HEK293 (cell line): ENCODE data around the gene PACS1.

Experiments
- CTCF ChIA-PET: fragments of 350-600 bp; formaldehyde crosslinking; extraction: SDS; loops from one replicate; lab custom pipeline; 2021; ENCODE audit warnings: antibody characterized with exemption; lab: Yijun Ruan, JAX
- POLR2A ChIA-PET: fragments of 300-600 bp; formaldehyde crosslinking; extraction: SDS; loops from one replicate; lab custom pipeline; 2020; ENCODE audit warnings: antibody characterized with exemption, inconsistent platforms; lab: Yijun Ruan, JAX
- H3K27ac ChIP-seq: fragments of 200-500 bp; sonication (Bioruptor generic); 2 replicates; pipeline ENCODE4 v1.5.1; 2014; ENCODE audit warnings: low read depth, low read length, control low read depth, inconsistent platforms; ENCODE audit errors: extremely low read depth
- H3K36me3 ChIP-seq, 2 experiments: fragments of 200-500 bp in 1 of 2; sonication (Bioruptor generic) in 1 of 2; 1 replicate in 1 of 2; 2 replicates in 1 of 2; pipeline ENCODE4 v1.5.1; 2014 to 2017; ENCODE audit warnings: inconsistent platforms in 2 of 2, low read length in 2 of 2; ENCODE audit not compliant: control insufficient read depth in 2 of 2, insufficient read depth in 1 of 2
- H3K4me1 ChIP-seq: fragments of 200-500 bp; sonication (Bioruptor generic); 2 replicates; pipeline ENCODE4 v1.5.1; 2014; ENCODE audit warnings: mild to moderate bottlenecking, low read length, inconsistent platforms; ENCODE audit not compliant: control insufficient read depth, insufficient read depth
- H3K4me3 ChIP-seq: 2 replicates; pipeline ENCODE4 v1.5.1; 2011; ENCODE audit warnings: low read depth, mild to moderate bottlenecking, control low read depth, low read length, moderate library complexity
- H3K9me3 ChIP-seq: fragments of 200-500 bp; sonication (Bioruptor generic); 2 replicates; pipeline ENCODE4 v1.5.1; 2014; ENCODE audit warnings: low read depth, low read length, inconsistent platforms; ENCODE audit not compliant: control insufficient read depth, insufficient read depth
- GLI2 ChIP-seq: fragments of 450-650 bp; formaldehyde crosslinking; IDR thresholded peaks from 2 replicates; pipeline ENCODE4; 2017; ENCODE audit warnings: missing biosample characterization, missing genetic modification characterization, low read depth, borderline replicate concordance
- GLIS1 ChIP-seq: fragments of 450-650 bp; formaldehyde crosslinking; IDR thresholded peaks from 2 replicates; pipeline ENCODE4 v1.5.1; 2016; ENCODE audit warnings: missing biosample characterization, missing genetic modification characterization
- SCRT2 ChIP-seq: fragments of 450-650 bp; formaldehyde crosslinking; IDR thresholded peaks from 2 replicates; pipeline ENCODE4 v1.5.1; 2016; ENCODE audit warnings: missing biosample characterization, missing genetic modification characterization
- ZBTB1 ChIP-seq: fragments of 450-650 bp; formaldehyde crosslinking; IDR thresholded peaks from 2 replicates; pipeline ENCODE4 v1.5.1; 2016; ENCODE audit warnings: missing biosample characterization, missing genetic modification characterization
- ZBTB17 ChIP-seq: fragments of 450-650 bp; formaldehyde crosslinking; IDR thresholded peaks from 2 replicates; pipeline ENCODE4 v1.5.1; 2016; ENCODE audit warnings: missing biosample characterization, missing genetic modification characterization
- ZBTB21 ChIP-seq: fragments of 450-650 bp; formaldehyde crosslinking; IDR thresholded peaks from 2 replicates; pipeline ENCODE4 v1.5.1; 2017; ENCODE audit warnings: missing biosample characterization, missing genetic modification characterization
- ZBTB7A ChIP-seq: fragments of 450-650 bp; formaldehyde crosslinking; IDR thresholded peaks from 2 replicates; pipeline ENCODE4 v1.5.1; 2016; ENCODE audit warnings: low read depth, missing biosample characterization, missing genetic modification characterization
- ZNF132 ChIP-seq: fragments of 450-650 bp; formaldehyde crosslinking; IDR thresholded peaks from 2 replicates; pipeline ENCODE4 v1.5.1; 2017; ENCODE audit warnings: missing biosample characterization, missing genetic modification characterization, borderline replicate concordance
- ZNF202 ChIP-seq: fragments of 450-650 bp; formaldehyde crosslinking; IDR thresholded peaks from 2 replicates; pipeline ENCODE4 v1.5.1; 2016; ENCODE audit warnings: missing biosample characterization, missing genetic modification characterization, borderline replicate concordance
- ZNF214 ChIP-seq: fragments of 450-650 bp; formaldehyde crosslinking; IDR thresholded peaks from 2 replicates; pipeline ENCODE4 v1.5.1; 2017; ENCODE audit warnings: missing biosample characterization, mild to moderate bottlenecking, missing genetic modification characterization, borderline replicate concordance
- ZNF311 ChIP-seq: fragments of 450-650 bp; formaldehyde crosslinking; IDR thresholded peaks from 2 replicates; pipeline ENCODE4 v1.5.1; 2017; ENCODE audit warnings: missing biosample characterization, missing genetic modification characterization, borderline replicate concordance
- ZNF341 ChIP-seq: fragments of 450-650 bp; formaldehyde crosslinking; IDR thresholded peaks from 2 replicates; pipeline ENCODE4; 2016; ENCODE audit warnings: low read depth, missing biosample characterization, missing genetic modification characterization
- ZNF391 ChIP-seq: fragments of 450-650 bp; formaldehyde crosslinking; IDR thresholded peaks from 2 replicates; pipeline ENCODE4 v1.5.1; 2016; ENCODE audit warnings: low read depth, missing biosample characterization, missing genetic modification characterization, borderline replicate concordance
- ZNF514 ChIP-seq: fragments of 450-650 bp; formaldehyde crosslinking; IDR thresholded peaks from 2 replicates; pipeline ENCODE4 v1.5.1; 2016; ENCODE audit warnings: missing biosample characterization, missing genetic modification characterization
- ZNF610 ChIP-seq: fragments of 450-650 bp; formaldehyde crosslinking; IDR thresholded peaks from 2 replicates; pipeline ENCODE4 v1.5.1; 2016; ENCODE audit warnings: missing biosample characterization, missing genetic modification characterization, borderline replicate concordance
- ZNF624 ChIP-seq: fragments of 450-650 bp; formaldehyde crosslinking; IDR thresholded peaks from 2 replicates; pipeline ENCODE4 v1.5.1; 2017; ENCODE audit warnings: missing biosample characterization, missing genetic modification characterization
- TF ChIP-seq, protein P1 (sequence below): fragments of 450-650 bp; formaldehyde crosslinking; IDR thresholded peaks from 2 replicates; pipeline ENCODE4; 2016; ENCODE audit warnings: missing biosample characterization, missing genetic modification characterization
- TF ChIP-seq, protein P2 (sequence below): fragments of 450-650 bp; formaldehyde crosslinking; optimal IDR thresholded peaks from 2 replicates; pipeline ENCODE3; 2016; ENCODE audit warnings: missing biosample characterization, mild to moderate bottlenecking, missing genetic modification characterization
- TF ChIP-seq, protein P3 (sequence below): fragments of 450-650 bp; formaldehyde crosslinking; IDR thresholded peaks from 2 replicates; pipeline ENCODE4 v1.5.1; 2016; ENCODE audit warnings: missing biosample characterization, missing genetic modification characterization

PACS1 gene

DNA sequence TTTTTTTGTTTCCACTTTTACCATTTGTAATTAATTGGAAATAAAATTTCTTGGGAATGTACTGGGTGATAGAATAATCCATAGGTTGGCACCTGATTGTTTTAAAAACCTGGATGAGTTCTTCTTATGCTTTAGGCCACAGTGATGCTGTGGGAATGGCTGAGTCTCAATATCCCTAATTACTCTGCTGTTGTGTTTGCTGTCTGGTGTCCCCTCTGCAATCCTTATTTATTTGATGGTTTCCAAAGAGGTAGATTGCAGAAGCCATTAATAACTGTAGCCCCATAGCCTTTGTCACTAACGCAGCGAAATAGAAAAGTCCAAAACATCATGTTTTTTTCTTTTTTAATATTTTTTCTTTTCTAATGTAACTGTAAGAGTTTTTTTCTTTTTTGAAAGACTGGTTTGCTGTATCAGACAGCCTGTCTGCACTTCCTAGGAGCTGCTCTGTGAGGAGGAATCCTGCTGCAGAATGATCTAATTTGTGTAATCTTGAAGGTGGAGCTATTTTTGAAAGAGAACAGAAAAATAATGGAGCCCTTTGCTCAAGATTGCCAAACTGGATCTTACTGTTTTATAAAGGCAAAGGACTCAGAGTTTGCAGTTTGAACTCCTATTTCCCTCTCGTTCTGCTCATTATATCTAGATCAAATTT lies 14.9 kb downstream of the PACS1 start:
- ChIA-PET POLR2A (interaction anchor here (0.7 to 1.2 kb wide), 2 partner anchors 34 to 35 kb away, joined by 7 read pairs; no protein-coding TSS in a partner anchor), CTCF (interaction anchor here (0.6 to 2.4 kb wide), 3 partner anchors 16 to 40 kb away, joined by 4 to 15 read pairs (median 4); no protein-coding TSS in a partner anchor)
- H3K36me3 ChIP-seq, result no peaks in the 10 kb centered on the region
- peaks cover 21% of the 10 kb centered on the region for H3K4me1 ChIP-seq
- H3K27ac ChIP-seq, result no peak overlapping the region
- no peak for TF ChIP-seq ZNF610 (tag by site-specific recombination)
- TF ChIP-seq ZBTB17, result peak; percentile 45
- TF ChIP-seq ZNF624 (tag by site-specific recombination), result no peak
- TF ChIP-seq ZNF341 (tag by site-specific recombination), result peak; percentile 52
- H3K4me3 ChIP-seq, result no peak overlapping the region
- H3K9me3 ChIP-seq, result no peaks in the 10 kb centered on the region

DNA sequence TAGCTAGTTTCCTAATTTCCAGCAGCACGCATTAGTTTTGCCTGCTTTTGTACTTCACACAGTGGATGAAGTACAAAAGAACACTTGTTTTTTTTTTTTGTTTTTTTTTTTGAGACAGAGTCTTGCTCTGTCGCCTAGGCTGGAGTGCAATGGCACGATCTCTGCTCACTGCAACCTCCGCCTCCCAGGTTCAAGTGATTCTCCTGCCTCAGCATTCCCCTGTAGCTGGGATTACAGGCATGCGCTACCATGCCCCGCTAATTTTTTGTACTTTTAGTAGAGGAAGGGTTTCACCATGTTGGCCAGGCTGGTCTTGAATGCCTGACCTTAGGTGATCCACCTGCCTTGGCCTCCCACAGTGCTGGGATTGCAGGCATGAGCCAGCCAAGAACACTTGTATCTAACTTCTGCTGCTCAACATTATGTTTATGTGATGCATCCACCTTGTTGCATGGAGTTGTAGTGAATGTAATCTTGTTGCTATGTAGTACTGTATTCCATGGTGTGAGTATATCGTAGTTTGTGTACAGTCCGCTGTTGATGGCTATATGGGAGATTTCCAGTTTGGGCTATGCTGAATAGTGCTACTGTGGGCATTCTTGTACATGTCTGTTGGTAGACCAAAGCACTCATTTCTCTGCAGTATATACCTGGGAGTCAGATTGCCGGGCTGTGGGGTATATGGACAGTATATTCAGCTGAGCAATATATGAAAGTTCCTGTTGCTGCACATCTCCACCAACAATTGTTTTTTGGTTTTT lies 17.3 kb downstream of the PACS1 start:
- no peaks in the 10 kb centered on the region for H3K36me3 ChIP-seq
- ChIA-PET POLR2A (interaction anchor here (0.7 kb wide), 1 partner anchor 13 kb away, joined by 4 read pairs; no protein-coding TSS in a partner anchor), CTCF (interaction anchor here (0.6 to 1.1 kb wide), 4 partner anchors 19 to 1783 kb away, joined by 3 to 5 read pairs (median 4); no protein-coding TSS in a partner anchor)
- H3K4me3 ChIP-seq, result no peak overlapping the region
- H3K27ac ChIP-seq, result no peak overlapping the region
- TF ChIP-seq GLI2 (tag by site-specific recombination) (no peak), GLIS1 (tag by site-specific recombination) (peak; percentile 26; the same call in 1 of the 2 replicates), SCRT2 (tag by site-specific recombination) (peak; percentile 40; the same call in 1 of the 2 replicates)
- TF ChIP-seq, protein P1, sequence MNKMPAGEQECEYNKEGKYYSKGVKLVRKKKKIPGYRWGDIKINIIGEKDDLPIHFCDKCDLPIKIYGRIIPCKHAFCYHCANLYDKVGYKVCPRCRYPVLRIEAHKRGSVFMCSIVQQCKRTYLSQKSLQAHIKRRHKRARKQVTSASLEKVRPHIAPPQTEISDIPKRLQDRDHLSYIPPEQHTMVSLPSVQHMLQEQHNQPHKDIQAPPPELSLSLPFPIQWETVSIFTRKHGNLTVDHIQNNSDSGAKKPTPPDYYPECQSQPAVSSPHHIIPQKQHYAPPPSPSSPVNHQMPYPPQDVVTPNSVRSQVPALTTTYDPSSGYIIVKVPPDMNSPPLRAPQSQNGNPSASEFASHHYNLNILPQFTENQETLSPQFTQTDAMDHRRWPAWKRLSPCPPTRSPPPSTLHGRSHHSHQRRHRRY (tag by site-specific recombination), result no peak
- H3K9me3 ChIP-seq, result no peaks in the 10 kb centered on the region
- peaks cover 18% of the 10 kb centered on the region for H3K4me1 ChIP-seq

DNA sequence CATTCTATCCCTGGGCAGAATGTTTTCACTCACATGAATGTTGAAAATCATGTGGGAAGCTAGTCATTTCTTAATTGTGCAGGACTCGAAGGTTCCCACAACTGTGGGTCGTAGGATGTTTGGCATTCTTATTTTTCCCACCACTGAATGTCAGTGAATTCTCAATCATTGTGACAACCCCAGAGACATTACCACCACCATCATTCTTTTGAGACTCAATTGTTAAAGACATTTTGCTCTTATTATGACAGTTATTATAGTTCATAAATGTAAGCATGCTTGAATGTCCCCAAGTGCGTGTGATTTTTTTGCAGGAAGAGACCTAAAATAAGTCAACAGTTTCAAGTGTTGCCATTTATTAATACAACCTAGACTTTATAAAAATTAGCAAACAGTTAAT lies 19.0 kb downstream of the PACS1 start:
- CTCF ChIA-PET, result interaction anchor here (0.6 kb wide), 2 partner anchors 445 to 476 kb away, joined by 3 to 4 read pairs; no protein-coding TSS in a partner anchor
- POLR2A ChIA-PET, result no interaction called here
- H3K36me3 ChIP-seq, result no peaks in the 10 kb centered on the region
- H3K4me3 ChIP-seq, result no peak overlapping the region
- TF ChIP-seq ZNF214 (tag by site-specific recombination) (no peak), ZBTB1 (tag by site-specific recombination) (no peak), ZNF202 (tag by site-specific recombination) (no peak), ZNF391 (tag by site-specific recombination) (no peak), ZNF514 (tag by site-specific recombination) (no peak), ZNF311 (tag by site-specific recombination) (no peak), ZNF132 (no peak), ZBTB21 (no peak), ZBTB7A (tag by site-specific recombination) (no peak)
- TF ChIP-seq, protein P2, sequence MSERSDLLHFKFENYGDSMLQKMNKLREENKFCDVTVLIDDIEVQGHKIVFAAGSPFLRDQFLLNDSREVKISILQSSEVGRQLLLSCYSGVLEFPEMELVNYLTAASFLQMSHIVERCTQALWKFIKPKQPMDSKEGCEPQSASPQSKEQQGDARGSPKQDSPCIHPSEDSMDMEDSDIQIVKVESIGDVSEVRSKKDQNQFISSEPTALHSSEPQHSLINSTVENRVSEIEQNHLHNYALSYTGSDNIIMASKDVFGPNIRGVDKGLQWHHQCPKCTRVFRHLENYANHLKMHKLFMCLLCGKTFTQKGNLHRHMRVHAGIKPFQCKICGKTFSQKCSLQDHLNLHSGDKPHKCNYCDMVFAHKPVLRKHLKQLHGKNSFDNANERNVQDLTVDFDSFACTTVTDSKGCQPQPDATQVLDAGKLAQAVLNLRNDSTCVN, result no peak
- TF ChIP-seq, protein P3, sequence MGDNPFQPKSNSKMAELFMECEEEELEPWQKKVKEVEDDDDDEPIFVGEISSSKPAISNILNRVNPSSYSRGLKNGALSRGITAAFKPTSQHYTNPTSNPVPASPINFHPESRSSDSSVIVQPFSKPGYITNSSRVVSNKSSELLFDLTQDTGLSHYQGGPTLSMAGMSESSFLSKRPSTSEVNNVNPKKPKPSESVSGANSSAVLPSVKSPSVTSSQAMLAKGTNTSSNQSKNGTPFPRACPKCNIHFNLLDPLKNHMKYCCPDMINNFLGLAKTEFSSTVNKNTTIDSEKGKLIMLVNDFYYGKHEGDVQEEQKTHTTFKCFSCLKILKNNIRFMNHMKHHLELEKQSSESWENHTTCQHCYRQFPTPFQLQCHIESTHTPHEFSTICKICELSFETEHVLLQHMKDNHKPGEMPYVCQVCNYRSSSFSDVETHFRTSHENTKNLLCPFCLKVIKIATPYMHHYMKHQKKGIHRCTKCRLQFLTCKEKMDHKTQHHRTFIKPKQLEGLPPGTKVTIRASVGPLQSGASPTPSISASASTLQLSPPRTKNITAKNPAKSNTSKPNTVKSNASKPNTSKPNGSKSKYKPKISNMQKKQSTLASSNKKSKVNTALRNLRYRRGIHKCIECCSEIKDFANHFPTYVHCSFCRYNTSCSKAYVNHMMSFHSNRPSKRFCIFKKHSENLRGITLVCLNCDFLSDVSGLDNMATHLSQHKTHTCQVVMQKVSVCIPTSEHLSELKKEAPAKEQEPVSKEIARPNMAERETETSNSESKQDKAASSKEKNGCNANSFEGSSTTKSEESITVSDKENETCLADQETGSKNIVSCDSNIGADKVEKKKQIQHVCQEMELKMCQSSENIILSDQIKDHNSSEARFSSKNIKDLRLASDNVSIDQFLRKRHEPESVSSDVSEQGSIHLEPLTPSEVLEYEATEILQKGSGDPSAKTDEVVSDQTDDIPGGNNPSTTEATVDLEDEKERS, result no peak
- TF ChIP-seq, all 188 proteins: peak for 0
- Histone ChIP-seq H3K9me3 (no peaks in the 10 kb centered on the region), H3K4me1 (peaks cover 11% of the 10 kb centered on the region), H3K27ac (no peak overlapping the region)
